Mesothelial cell of epicardium (in vitro differentiated cells): ENCODE measurements around the gene TNRC18. TPM values are rescaled to one million over a fixed set of nuclear protein-coding genes. Genes with fewer than 3 reads are reported as not detected.

ENCODE experiments used
- DNase-seq, 2 experiments: peaks; one replicate each; pipeline ENCODE4 v3.0.0; 2021; ENCODE audit warnings: low spot score in 2 of 2; ENCODE audit not compliant: unreplicated experiment in 2 of 2
- H3K27ac Mint-ChIP-seq: 2 replicates; pipeline ENCODE4 v1.8.0; 2021; ENCODE audit warnings: mixed read lengths
- H3K27me3 Mint-ChIP-seq: 2 replicates; pipeline ENCODE4 v1.8.0; 2021; ENCODE audit warnings: low read depth, mixed read lengths
- H3K36me3 Mint-ChIP-seq: 2 replicates; pipeline ENCODE4 v1.8.0; 2021; ENCODE audit warnings: mixed read lengths
- H3K4me1 Mint-ChIP-seq: 2 replicates; pipeline ENCODE4 v1.8.0; 2021; ENCODE audit warnings: mixed read lengths
- H3K4me3 Mint-ChIP-seq: 2 replicates; pipeline ENCODE4 v1.8.0; 2021; ENCODE audit warnings: mild to moderate bottlenecking, moderate library complexity, mixed read lengths
- H3K9me3 Mint-ChIP-seq: 2 replicates; pipeline ENCODE4 v1.8.0; 2021; ENCODE audit warnings: mixed read lengths
- CTCF ChIP-seq: fragments of 200-600 bp; sonication (generic); IDR thresholded peaks from one replicate; pipeline ENCODE4 v1.5.0; 2021; ENCODE audit warnings: antibody characterized with exemption; ENCODE audit not compliant: unreplicated experiment
- total RNA-seq: library from RNA; stranded (reverse); gene quantifications from 3 replicates; pipeline ENCODE4 v1.2.1, GENCODE V29; 2021

TNRC18 gene
- total RNA-seq, 1 donor from 2014 or later = 171 TPM

GRCh38 chr7:5420067-5420880 is 3.4 kb downstream of the TNRC18 start:
- peak in 1 of 2 experiments; percentile 58 for DNase-seq
- no peaks in the 10 kb centered on the region for H3K36me3 Mint-ChIP-seq
- peaks cover 26% of the 10 kb centered on the region for H3K4me1 Mint-ChIP-seq
- no peaks in the 10 kb centered on the region for H3K9me3 Mint-ChIP-seq
- no peak for TF ChIP-seq CTCF
- H3K4me3 Mint-ChIP-seq = peak overlapping the region; percentile 86
- H3K27ac Mint-ChIP-seq = peak overlapping the region; percentile 92
- no peaks in the 10 kb centered on the region for H3K27me3 Mint-ChIP-seq

GRCh38 chr7:5419539-5420066 is 4.0 kb downstream of the TNRC18 start:
- DNase-seq = peak in 1 of 2 experiments; percentile 52
- TF ChIP-seq CTCF = no peak
- Mint-ChIP-seq H3K4me1 (peaks cover 33% of the 10 kb centered on the region), H3K27me3 (no peaks in the 10 kb centered on the region), H3K36me3 (peaks cover 5% of the 10 kb centered on the region), H3K4me3 (peak overlapping the region; percentile 86), H3K27ac (peak overlapping the region; percentile 98), H3K9me3 (no peaks in the 10 kb centered on the region)

- Mint-ChIP-seq H3K27ac (peak overlapping the region; percentile 98), H3K36me3 (peaks cover 8% of the 10 kb centered on the region), H3K4me1 (peaks cover 40% of the 10 kb centered on the region), H3K27me3 (no peaks in the 10 kb centered on the region), H3K4me3 (peak overlapping the region; percentile 86), H3K9me3 (no peaks in the 10 kb centered on the region)
- DNase-seq = no peak
- no peak for TF ChIP-seq CTCF
Measured at GRCh38 chr7:5418285-5418582, 5.4 kb downstream of the TNRC18 start.

- peak overlapping the region; percentile 98 for H3K27ac Mint-ChIP-seq
- no peaks in the 10 kb centered on the region for H3K27me3 Mint-ChIP-seq
- peaks cover 8% of the 10 kb centered on the region for H3K36me3 Mint-ChIP-seq
- TF ChIP-seq CTCF = no peak
- peak overlapping the region; percentile 86 for H3K4me3 Mint-ChIP-seq
- no peaks in the 10 kb centered on the region for H3K9me3 Mint-ChIP-seq
- peak in 1 of 2 experiments; percentile 58 for DNase-seq
- peaks cover 42% of the 10 kb centered on the region for H3K4me1 Mint-ChIP-seq
Measured at GRCh38 chr7:5417106-5418071, 6.2 kb downstream of the TNRC18 start.

GRCh38 chr7:5414916-5415315 is 8.7 kb downstream of the TNRC18 start:
- Mint-ChIP-seq H3K27ac (peak overlapping the region; percentile 98), H3K4me1 (peaks cover 42% of the 10 kb centered on the region), H3K4me3 (peak overlapping the region; percentile 7), H3K27me3 (no peaks in the 10 kb centered on the region), H3K9me3 (peaks cover 7% of the 10 kb centered on the region), H3K36me3 (peaks cover 17% of the 10 kb centered on the region)
- no peak for TF ChIP-seq CTCF
- no peak for DNase-seq
